Measurements from ENCODE around the gene RELA.
A peak's percentile ranks its signal among the peaks of the same experiment; 100 is the strongest.
"Not testable (repeated sequence)": the region's sequence is repeated elsewhere in the genome, so short reads cannot be mapped to it uniquely, and the experiment has no call there.

Gene RELA

GRCh38 chr11:65663639-65664200, 1.0 kb upstream of the RELA start:
- peak; percentile 34 for DNase-seq

DNA sequence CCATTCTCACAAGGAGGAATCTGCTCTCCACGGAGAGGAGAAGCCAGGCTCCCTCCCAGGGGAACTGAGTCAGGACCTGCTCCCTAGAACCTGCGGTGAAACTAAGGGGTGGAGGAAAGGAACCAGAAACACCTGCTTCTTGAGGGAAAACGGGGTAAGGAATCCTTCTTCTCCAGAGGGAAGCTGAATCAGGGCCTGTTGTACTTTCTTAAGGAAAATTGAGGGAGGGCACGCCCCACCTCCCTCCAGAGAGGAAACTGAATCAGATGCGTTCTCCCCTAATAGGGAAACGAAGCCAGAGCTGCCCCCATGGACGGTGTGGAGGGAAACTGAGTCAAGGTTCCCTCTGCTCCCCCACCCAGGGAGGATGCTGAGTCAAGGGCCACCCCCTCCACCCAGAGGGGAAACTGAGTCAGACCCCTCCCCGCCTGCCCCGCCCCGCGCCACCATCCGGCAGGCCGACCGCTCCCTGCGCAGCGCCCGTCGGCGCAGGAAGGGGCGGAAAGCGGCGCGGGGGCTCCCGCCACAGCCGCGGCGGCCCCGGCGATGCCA, 393 bp downstream of the RELA start:
- no peak for DNase-seq

GRCh38 chr11:65661599-65662246, 993 bp downstream of the RELA start:
- DNase-seq, result no peak

DNA sequence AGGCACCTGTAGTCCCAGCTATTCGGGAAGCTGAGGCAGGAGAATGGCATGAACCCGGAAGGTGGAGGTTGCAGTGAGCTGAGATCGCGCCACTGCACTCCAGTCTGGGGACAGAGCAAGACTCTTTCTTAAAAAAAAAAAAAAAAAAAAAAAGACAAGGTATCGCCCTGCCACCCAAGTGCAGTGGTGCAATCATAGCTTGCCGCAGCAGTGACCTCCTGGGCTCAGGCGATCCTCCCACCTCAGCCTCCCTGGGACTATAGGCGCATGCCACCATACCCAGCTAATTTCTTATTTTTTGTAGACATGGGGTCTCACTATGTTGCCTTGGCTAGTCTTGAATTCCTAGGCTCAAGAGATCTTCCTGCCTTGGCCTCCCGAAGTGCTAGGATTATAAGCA, 1.8 kb downstream of the RELA start:
- not testable (repeated sequence) for DNase-seq

- no peak for DNase-seq
These were observed 2.7 kb downstream of the RELA start for GRCh38 chr11:65660038-65660437.

DNA sequence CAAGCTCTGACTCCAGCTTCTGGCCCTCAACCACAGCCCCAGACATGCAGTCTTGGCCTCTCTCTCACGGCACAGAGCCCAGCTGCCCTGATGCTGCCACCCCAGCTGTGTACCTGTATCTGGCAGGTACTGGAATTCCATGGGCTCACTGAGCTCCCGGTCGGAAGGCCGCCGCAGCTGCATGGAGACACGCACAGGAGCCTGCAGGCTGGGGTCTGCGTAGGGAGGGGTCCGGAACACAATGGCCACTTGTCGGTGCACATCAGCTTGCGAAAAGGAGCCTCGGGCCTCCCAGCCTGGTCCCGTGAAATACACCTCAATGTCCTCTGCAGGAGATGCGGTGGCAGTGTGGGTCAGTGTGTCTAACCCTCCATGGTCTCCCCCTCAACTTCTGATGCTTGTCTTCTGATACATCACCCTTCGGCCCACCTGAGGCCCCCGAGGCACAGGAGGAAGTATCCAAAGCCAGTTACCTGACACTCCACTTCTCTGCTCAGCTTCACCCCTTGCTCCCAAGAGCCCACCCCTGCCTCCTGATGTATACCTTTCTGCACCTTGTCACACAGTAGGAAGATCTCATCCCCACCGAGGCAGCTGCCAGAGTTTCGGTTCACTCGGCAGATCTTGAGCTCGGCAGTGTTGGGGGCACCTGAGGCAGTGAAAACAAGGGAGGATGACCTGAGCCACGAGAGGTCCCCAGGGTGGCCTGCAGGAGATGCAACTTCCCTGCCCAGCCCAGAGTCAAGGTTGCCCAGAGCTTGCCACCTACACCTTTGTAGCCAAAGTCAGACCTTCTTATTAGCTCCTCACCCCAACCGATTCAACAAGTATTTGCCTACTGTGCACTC, 4.3 kb downstream of the RELA start:
- no peak for DNase-seq

DNA sequence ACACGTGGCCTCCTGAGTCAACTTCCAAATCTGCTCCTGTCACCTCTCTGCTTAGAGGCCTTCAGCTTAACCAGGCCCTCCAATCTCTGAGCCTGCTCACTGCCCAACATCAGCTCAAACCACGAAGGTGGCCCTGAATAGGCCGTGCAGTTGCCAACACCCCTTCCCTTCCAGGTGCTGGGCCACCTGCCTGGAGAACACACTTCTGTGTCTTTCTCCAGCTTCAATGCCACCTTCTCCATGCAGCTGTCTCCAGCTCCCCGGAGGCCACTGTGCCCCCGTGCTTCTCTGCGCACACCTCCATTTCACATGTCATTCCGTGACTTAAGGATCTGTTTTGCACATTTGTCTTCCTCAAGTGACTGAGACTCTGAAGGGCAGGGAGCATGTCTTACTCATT, 5.3 kb downstream of the RELA start:
- no peak for DNase-seq

DNA sequence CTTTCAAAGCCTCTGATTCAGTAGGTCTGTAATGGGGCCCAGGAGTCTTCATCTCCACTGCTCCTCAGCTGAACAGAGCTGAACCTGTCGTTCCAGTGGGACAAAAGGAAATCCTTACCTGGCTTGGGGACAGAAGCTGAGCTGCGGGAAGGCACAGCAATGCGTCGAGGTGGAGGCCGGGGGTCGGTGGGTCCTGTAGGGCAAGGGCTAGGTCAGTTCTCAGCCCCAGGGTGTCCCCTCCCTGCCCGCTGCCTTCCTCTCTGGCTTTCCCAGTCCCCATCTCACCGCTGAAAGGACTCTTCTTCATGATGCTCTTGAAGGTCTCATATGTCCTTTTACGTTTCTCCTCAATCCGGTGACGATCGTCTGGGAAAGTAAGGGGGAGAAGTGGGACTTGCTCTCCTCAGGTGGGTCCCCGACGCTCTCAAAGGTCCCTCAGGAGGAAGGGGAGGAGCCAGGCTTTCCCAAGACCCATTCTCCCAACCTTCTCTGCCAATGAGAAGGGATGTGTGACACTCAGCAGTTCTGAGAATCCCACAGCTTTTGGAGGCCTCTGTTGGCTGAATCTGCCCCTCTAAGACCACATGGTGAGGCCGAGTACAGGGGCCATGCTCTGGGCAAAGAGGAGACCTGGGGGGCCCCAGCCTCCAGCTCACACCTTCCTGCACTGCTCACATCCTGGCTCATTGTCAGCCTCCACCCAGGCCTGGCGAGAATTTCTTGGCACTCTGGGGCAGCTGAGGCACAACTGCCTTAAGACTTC, 7.0 kb downstream of the RELA start:
- DNase-seq, result no peak

- DNase-seq, result no peak
These were observed 8.1 kb downstream of the RELA start for GRCh38 chr11:65654375-65655349.

- no peak for DNase-seq
These were observed 9.2 kb downstream of the RELA start for GRCh38 chr11:65653229-65654225.

DNA sequence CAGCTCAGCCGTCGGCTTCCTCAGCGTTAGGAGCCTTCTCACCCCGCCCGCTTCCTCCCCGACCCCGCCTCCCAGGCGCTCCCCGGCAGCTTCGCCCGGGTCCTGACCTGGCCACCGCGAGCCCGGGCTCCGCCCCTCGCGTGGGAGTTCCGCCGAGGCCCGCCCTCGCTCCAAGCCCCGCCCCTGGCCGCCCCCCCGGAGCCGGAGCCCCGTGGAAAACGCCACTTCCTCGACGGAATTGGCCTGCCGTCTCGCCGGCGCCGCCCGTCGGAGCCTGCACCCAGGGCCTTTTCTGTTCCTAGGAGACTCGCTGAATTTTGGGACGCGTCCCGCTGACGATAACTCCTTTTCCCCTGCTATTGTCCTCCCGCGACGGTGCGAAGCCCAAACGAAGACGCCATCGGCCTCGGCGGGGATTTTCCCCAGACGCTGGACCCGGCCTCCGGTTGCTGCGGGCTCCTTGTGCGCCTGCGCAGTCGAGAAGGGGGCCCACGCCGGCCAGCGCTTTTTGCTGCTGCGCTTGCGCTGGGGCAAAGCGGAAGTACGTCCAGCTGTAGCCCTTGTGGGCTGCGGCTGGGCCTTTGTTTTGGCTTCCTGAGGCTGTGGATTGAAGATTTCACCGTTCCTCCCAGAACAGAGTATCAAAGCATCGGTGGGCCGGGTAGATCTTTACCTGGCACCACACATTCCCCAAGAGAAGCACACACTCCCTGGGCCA, 10.0 kb downstream of the RELA start:
- DNase-seq, result peak; percentile 93

DNA sequence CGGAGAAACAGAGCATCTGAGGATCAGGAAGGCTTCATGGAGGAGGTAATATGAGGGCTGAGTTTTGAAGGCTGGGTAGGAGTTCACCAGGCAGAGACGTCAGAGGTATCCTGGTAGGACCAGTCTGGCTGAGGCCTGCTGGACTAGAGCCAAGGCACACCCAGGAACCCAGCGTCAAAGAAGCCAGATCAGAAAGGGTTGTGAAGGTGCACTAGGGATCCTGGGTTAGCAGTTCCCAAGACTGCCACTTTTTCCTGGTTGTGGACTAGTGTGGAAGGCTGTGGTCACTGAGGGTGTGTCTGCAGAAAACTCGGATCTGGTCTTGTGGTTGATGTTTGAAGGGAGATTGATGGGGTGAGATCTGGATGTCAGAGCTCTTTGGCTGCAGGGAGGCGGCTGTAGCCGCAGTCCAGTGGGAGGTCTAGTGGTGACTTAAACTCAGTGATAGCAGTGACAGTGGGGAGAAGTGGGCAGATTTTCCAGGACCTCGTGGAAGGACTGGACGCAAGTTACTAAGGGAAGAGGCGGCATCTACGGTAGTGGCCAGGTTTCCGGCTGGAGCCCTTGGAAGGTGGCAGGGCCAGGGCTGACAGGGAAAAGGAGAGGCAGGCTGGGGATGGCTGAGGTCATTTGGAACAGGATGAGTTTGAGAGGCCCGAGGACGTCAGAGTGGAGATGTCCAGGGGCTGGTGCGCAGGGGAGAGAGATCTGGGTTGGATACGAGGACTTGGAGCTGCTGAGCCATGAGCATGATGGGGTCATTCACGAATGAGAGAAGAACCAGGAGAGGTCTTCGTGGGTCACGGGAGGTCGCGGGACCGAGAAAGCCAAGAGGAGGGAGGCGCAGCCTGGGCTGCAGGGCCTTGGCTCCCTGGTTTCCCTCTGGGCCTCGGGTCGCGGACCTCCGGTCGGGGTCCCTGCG, 10.9 kb downstream of the RELA start:
- DNase-seq, result no peak

DNA sequence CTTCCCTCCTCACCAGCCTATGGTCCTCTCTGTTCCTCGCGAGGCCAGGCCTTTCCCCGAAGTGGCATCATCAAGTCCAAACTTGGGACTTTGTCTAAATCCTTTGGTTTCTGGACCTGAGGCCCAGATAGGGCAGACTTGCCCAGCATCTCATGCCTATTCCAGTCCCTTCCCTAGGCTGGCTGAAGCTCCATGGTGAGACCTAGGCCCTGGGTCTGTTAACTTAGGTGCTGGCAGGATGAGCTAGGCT, 11.5 kb downstream of the RELA start:
- no peak for DNase-seq

DNA sequence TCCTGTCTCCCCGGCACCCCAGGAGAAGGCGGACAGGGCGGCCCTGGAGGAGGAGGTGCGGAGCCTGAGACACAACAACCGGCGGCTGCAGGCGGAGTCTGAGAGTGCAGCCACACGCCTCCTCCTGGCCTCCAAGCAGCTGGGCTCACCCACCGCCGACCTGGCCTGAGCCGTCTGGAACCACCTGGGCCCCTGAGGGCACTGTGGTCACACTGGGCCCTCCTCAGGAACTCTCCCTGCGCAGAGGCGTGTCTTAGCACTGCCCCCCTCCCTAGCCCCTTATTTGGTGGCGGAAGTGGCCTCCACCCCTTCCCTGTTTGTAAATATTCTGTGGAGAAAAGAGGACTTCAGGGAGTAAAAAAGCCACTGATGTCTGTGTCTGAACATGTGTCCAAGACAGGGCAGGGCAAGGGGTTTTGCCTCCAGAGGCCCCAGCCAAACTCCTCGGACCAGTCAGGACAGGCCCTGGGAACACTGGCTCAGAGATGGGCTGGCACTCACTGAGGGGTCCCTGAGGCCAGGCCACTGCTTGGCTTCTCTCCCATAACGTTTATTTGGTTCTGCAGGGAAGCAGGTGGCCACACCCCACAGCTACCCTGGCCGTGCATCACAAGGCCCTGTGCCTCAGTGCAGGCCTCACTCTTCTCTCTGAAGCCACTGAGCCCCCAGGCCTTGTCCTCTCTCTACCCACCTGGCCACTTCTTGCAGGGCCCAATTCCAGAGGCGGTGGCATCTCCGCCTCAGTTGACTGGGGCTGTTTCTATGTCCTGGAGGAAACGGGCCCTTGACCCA, 12.0 kb downstream of the RELA start:
- DNase-seq, result no peak

DNA sequence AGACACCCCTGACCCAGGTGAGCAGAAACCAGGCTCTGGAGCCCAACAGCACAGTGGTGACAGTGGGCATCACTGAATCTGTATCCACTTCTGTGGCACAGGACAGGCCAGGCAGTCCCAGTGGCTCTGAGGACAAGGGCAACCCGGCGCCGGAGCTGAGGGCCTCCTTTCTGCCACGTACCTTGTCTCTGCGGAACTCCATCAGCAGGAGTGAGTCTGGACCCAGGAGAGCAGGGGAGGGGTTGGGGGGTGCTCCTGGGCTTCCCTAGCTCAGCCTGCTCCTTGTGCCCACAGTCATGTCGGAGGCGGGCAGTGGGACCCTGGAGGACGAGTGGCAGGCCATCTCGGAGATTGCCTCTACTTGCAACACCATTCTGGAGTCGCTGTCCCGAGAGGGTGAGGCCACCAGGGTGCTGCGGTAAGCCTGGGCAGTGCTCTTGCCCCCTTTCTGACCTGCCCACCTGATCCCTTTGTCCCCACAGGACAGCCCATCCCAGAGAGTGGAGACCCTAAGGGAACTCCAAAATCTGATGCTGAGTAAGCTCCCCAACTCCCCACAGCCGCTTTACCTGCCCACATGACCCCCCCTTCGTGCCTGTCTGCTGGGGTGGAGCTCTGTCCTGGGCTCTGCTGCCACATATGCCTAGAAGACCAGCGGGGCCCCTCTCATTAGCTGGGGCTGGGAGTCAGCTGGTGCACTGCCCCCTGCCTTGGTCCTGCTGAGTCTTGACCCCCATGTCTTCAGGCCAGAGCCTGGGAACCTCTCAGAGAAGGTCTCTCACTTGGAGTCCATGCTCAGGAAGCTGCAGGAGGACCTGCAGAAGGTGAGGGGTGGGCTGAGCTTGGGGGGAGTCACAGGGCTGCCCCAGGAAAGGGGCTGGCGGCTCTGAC, 12.8 kb downstream of the RELA start:
- no peak for DNase-seq

DNA sequence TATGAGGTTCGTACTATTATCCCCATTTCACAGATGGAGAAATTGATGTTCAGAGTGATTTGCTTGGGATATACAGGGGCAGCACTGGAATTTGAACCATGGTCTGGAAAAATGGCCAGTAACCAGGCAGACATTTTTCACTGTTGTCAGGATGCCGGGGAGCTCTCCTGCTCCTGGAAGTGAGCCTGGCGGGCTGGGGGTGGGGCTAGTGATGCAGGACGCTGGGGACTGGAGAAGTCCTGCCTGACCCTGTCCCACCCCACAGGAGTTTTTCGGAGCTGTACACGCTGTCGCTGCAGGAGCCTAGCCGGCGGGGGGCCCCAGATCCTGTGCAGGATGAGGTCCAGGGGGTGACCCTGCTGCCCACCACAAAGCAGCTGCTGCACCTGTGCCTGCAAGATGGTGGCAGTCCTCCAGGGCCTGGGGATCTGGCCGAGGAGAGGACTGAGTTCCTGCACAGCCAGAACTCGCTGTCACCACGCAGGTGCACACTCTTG, 13.7 kb downstream of the RELA start:
- no peak for DNase-seq
